ENCODE results near the gene PRKCH. TPM values are rescaled to one million over a fixed set of nuclear protein-coding genes. Genes with fewer than 3 reads are reported as not detected.

Gene PRKCH
- total and polyA plus RNA-seq, 2 donors from 2014 or later = 8.3 to 47.0 TPM

DNA sequence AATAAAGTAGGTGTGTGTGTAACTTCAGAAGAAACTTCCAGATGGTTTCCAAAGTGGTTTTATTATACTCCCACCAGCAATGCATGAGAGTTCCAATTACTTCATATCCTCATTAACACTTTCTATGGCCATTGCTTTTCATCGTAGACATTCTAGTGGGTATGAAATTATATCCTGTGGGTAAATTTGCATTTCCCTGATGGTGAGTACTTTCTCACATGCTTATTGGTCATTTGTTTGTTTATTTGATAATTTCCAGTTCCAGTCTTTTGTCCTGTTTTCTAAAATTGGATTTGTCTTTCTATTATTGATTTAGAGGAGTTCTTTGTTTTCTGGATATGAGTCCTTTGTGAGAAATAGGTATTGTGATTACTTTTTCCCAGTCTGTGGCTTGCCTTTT, 70.9 kb downstream of the PRKCH start:
- TF ChIP-seq, protein P1, sequence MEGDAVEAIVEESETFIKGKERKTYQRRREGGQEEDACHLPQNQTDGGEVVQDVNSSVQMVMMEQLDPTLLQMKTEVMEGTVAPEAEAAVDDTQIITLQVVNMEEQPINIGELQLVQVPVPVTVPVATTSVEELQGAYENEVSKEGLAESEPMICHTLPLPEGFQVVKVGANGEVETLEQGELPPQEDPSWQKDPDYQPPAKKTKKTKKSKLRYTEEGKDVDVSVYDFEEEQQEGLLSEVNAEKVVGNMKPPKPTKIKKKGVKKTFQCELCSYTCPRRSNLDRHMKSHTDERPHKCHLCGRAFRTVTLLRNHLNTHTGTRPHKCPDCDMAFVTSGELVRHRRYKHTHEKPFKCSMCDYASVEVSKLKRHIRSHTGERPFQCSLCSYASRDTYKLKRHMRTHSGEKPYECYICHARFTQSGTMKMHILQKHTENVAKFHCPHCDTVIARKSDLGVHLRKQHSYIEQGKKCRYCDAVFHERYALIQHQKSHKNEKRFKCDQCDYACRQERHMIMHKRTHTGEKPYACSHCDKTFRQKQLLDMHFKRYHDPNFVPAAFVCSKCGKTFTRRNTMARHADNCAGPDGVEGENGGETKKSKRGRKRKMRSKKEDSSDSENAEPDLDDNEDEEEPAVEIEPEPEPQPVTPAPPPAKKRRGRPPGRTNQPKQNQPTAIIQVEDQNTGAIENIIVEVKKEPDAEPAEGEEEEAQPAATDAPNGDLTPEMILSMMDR (IDR thresholded peaks at IDR 0.05; ENCODE audit: borderline replicate concordance, extremely low read depth, insufficient read depth) = no peak
- no peaks in the 10 kb centered on the region for H3K9me3 ChIP-seq (ENCODE audit: control insufficient read depth in 2 of 3, insufficient read depth in 1 of 3, low read length in 3 of 3)
- H3K36me3 ChIP-seq (ENCODE audit: control insufficient read depth in 2 of 3, insufficient read depth in 3 of 3, low read length in 3 of 3) = no peaks in the 10 kb centered on the region
- no peak overlapping the region for H3K27ac ChIP-seq (ENCODE audit: low read depth in 2 of 2, low read length in 2 of 2)
- intact Hi-C loops (cut with DNase I) = no loop called here
- H3K4me1 ChIP-seq (ENCODE audit: control insufficient read depth in 2 of 3, insufficient read depth in 2 of 3, low read depth in 1 of 3, low read length in 3 of 3) = no peaks in the 10 kb centered on the region
- no peak for FAIRE-seq
- H3K9ac ChIP-seq (ENCODE audit: low read length in 3 of 3) = no peak overlapping the region
- no peak for DNase-seq
- no peaks in the 10 kb centered on the region for H3K27me3 ChIP-seq (ENCODE audit: control insufficient read depth, insufficient read depth, low read length)
- H3K4me3 ChIP-seq (ENCODE audit: low read length in 3 of 3) = no peak overlapping the region

DNA sequence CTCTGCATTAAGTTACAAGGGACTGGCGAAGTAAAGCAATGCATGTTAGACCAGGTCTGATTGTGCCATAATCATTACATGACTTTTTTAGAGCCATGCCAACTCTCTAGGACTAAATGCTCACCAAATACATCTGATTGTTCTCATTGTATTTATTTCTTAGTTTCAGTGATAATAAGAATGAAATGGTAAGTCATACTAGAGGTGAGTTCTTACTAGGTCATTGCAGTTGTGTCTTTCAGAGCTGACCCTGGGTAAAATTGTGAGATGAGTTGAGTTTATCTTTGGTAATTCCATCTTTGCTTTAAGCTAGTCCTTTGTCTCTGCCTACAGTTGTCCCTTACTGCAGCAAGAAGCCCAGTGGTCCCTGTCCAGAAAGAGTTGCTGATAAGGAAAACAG, 73.2 kb downstream of the PRKCH start:
- DNase-seq (no peak), FAIRE-seq (no peak)
- H3K9ac ChIP-seq (ENCODE audit: low read length in 3 of 3) = no peak overlapping the region
- intact Hi-C loops (cut with DNase I) = no loop called here
- H3K4me3 ChIP-seq (ENCODE audit: low read length in 3 of 3) = no peak overlapping the region
- no peaks in the 10 kb centered on the region for H3K4me1 ChIP-seq (ENCODE audit: control insufficient read depth in 2 of 3, insufficient read depth in 2 of 3, low read depth in 1 of 3, low read length in 3 of 3)
- H3K36me3 ChIP-seq (ENCODE audit: control insufficient read depth in 2 of 3, insufficient read depth in 3 of 3, low read length in 3 of 3) = no peaks in the 10 kb centered on the region
- H3K27me3 ChIP-seq (ENCODE audit: control insufficient read depth, insufficient read depth, low read length) = no peaks in the 10 kb centered on the region
- no peak overlapping the region for H3K27ac ChIP-seq (ENCODE audit: low read depth in 2 of 2, low read length in 2 of 2)
- H3K9me3 ChIP-seq (ENCODE audit: control insufficient read depth in 2 of 3, insufficient read depth in 1 of 3, low read length in 3 of 3) = no peaks in the 10 kb centered on the region
- TF ChIP-seq, protein P1 (IDR thresholded peaks at IDR 0.05; ENCODE audit: borderline replicate concordance, extremely low read depth, insufficient read depth) = no peak

DNA sequence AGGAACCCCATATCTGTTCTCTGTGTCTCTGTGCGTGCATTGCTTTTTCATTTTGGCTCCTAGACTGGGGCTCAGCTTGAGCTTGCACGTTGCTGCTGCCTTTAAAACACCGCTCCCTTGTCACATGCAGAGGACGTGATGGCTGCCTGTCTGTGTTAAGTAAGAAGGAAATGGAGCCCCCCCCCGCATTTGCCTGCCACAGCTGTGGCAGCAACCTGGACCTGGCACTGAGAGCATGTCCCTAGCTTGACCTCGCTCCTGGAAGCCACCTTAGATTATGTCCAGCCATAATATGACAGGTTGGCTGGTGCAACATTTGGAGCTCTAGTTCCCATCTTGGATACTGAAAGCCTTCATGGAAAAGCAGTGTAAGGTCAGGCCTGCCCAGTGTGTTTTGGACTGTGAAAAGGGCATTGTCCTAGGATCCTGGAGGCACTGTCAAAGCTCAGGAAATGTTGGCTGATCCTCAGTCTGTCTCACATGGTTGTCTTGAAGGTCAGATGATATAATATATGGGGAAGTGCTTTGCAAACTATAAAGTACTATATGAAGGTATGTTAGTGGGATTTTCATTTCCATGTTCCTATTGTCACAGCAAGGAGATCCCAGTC, 73.8 kb downstream of the PRKCH start:
- TF ChIP-seq, protein P1 (IDR thresholded peaks at IDR 0.05; ENCODE audit: borderline replicate concordance, extremely low read depth, insufficient read depth) = no peak
- Histone ChIP-seq H3K4me1 (ENCODE audit: control insufficient read depth in 2 of 3, insufficient read depth in 2 of 3, low read depth in 1 of 3, low read length in 3 of 3) (no peaks in the 10 kb centered on the region), H3K36me3 (ENCODE audit: control insufficient read depth in 2 of 3, insufficient read depth in 3 of 3, low read length in 3 of 3) (no peaks in the 10 kb centered on the region), H3K4me3 (ENCODE audit: low read length in 3 of 3) (no peak overlapping the region), H3K27me3 (ENCODE audit: control insufficient read depth, insufficient read depth, low read length) (no peaks in the 10 kb centered on the region), H3K9me3 (ENCODE audit: control insufficient read depth in 2 of 3, insufficient read depth in 1 of 3, low read length in 3 of 3) (no peaks in the 10 kb centered on the region), H3K9ac (ENCODE audit: low read length in 3 of 3) (no peak overlapping the region), H3K27ac (ENCODE audit: low read depth in 2 of 2, low read length in 2 of 2) (no peak overlapping the region)
- DNase-seq (no peak), FAIRE-seq (no peak)
- intact Hi-C loops (cut with DNase I) = no loop called here

DNA sequence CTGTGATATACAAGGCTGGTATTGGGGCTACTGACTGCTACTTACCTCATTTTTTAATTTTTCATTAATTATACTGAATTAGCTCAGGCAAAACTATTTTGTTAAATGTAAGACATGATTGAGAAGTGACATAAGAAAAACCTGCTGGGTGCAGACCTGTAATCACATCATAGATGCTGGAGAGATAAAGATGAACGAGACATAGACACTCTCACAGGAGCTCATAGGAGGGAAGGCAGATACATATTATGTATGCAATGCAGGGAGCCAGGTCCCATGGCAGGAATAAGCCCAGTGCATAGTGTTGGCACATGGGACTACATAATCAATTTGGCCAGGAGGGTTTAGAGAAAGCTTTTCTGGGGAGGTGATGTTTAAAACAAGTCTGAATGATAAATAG, 74.9 kb downstream of the PRKCH start:
- no peak overlapping the region for H3K9ac ChIP-seq (ENCODE audit: low read length in 3 of 3)
- TF ChIP-seq, protein P1 (IDR thresholded peaks at IDR 0.05; ENCODE audit: borderline replicate concordance, extremely low read depth, insufficient read depth) = no peak
- no peaks in the 10 kb centered on the region for H3K9me3 ChIP-seq (ENCODE audit: control insufficient read depth in 2 of 3, insufficient read depth in 1 of 3, low read length in 3 of 3)
- DNase-seq (no peak), FAIRE-seq (no peak)
- intact Hi-C loops (cut with DNase I) = no loop called here
- no peaks in the 10 kb centered on the region for H3K36me3 ChIP-seq (ENCODE audit: control insufficient read depth in 2 of 3, insufficient read depth in 3 of 3, low read length in 3 of 3)
- H3K4me3 ChIP-seq (ENCODE audit: low read length in 3 of 3) = no peak overlapping the region
- no peak overlapping the region for H3K27ac ChIP-seq (ENCODE audit: low read depth in 2 of 2, low read length in 2 of 2)
- H3K4me1 ChIP-seq (ENCODE audit: control insufficient read depth in 2 of 3, insufficient read depth in 2 of 3, low read depth in 1 of 3, low read length in 3 of 3) = no peaks in the 10 kb centered on the region
- H3K27me3 ChIP-seq (ENCODE audit: control insufficient read depth, insufficient read depth, low read length) = no peaks in the 10 kb centered on the region

All from kidney (tissue), 14 donors.